Panc1 (cell line): ENCODE data around the gene PCNX2. TPM values are rescaled to one million over a fixed set of nuclear protein-coding genes. Genes with fewer than 3 reads are reported as not detected.

ENCODE experiments used
- ATAC-seq: fragments of 200-7000 bp; cut with Tn5 transposase; 2 replicates; pipeline ENCODE4 v1.9.1; 2020; ENCODE audit warnings: mild to moderate bottlenecking, moderate library complexity
- BruUV-seq: library from RNA; stranded (reverse); fragments of 400-500 nt; replicated peaks from 2 replicates; lab custom pipeline; 2021; lab: Mats Ljungman, UMichigan
- CTCF ChIA-PET: fragments of 300-600 bp; sonication (Branson Sonifier 250); formaldehyde crosslinking; loops from one replicate; lab custom pipeline; 2022; ENCODE audit warnings: antibody characterized with exemption; lab: Charles Lee
- POLR2A ChIA-PET: fragments of 300-600 bp; sonication (Branson Sonifier 250); formaldehyde crosslinking; loops from one replicate; lab custom pipeline; 2022; ENCODE audit warnings: antibody characterized with exemption; lab: Charles Lee
- DNase-seq: peaks from one replicate; pipeline ENCODE4 v3.0.0-alpha.2; 2010; ENCODE audit warnings: low read depth, low spot score
- H3K27ac ChIP-seq: 2 replicates; pipeline ENCODE4 v1.5.1; 2011; ENCODE audit warnings: mild to moderate bottlenecking, low read length, inconsistent platforms
- H3K27me3 ChIP-seq: fragments of 200-500 bp; sonication (Bioruptor generic); 2 replicates; pipeline ENCODE4 v1.6.0; 2014; ENCODE audit warnings: low read length, inconsistent platforms; ENCODE audit not compliant: control insufficient read depth, insufficient read depth
- H3K36me3 ChIP-seq: fragments of 200-500 bp; sonication (Bioruptor generic); 2 replicates; pipeline ENCODE4 v1.5.1; 2014; ENCODE audit warnings: inconsistent platforms, mild to moderate bottlenecking, low read length, moderate library complexity; ENCODE audit not compliant: control insufficient read depth, insufficient read depth
- H3K4me1 ChIP-seq: 2 replicates; pipeline ENCODE4 v1.5.1; 2011; ENCODE audit warnings: inconsistent platforms, mild to moderate bottlenecking, low read length, moderate library complexity; ENCODE audit not compliant: control insufficient read depth, insufficient read depth
- H3K4me3 ChIP-seq, 2 experiments: 2 replicates each; pipeline ENCODE4 v1.5.1; 2011 to 2012; ENCODE audit warnings: low read depth in 2 of 2, low read length in 2 of 2, mild to moderate bottlenecking in 2 of 2, inconsistent platforms in 1 of 2, moderate library complexity in 1 of 2
- H3K9me3 ChIP-seq: fragments of 200-500 bp; sonication (Bioruptor generic); 2 replicates; pipeline ENCODE4 v1.5.1; 2014; ENCODE audit warnings: low read depth, mild to moderate bottlenecking, inconsistent platforms, low read length, moderate library complexity; ENCODE audit not compliant: control insufficient read depth, insufficient read depth
- POLR2AphosphoS5 ChIP-seq: IDR thresholded peaks from 2 replicates; pipeline ENCODE4 v1.6.1; 2012; ENCODE audit warnings: mild to moderate bottlenecking, low read depth, low read length, moderate library complexity
- SIN3A ChIP-seq: IDR thresholded peaks from 2 replicates; pipeline ENCODE4 v1.6.1; 2012; ENCODE audit warnings: low read depth, mild to moderate bottlenecking, low read length, moderate library complexity, borderline replicate concordance; ENCODE audit not compliant: insufficient read depth
- TCF7L2 ChIP-seq: IDR thresholded peaks from 2 replicates; pipeline ENCODE4 v1.6.1; 2011; ENCODE audit warnings: mild to moderate bottlenecking, low read depth, low read length, inconsistent platforms
- in situ Hi-C: cut with HindIII; loops from 2 replicates; pipeline ENCODE4 v1.10.0; 2016; ENCODE audit warnings: low sequenced_read_pairs, low pct_unique_long_range_greater_than_20kb
- intact Hi-C: fragments of 100-400 bp; cut with micrococcal nuclease; formaldehyde crosslinking; loops from one replicate; pipeline ENCODE4 v1.10.0; 2022; ENCODE audit not compliant: unreplicated experiment
- total RNA-seq: library from RNA; stranded (reverse); gene quantifications from one replicate; pipeline ENCODE4 v1.2.1, GENCODE V29; 2021; ENCODE audit not compliant: unreplicated experiment
- TF ChIP-seq, protein P1 (sequence below), 2 experiments: IDR thresholded peaks; 2 replicates each; pipeline ENCODE4 v1.6.1; 2011 to 2012; ENCODE audit warnings: low read depth in 2 of 2, control low read depth in 1 of 2, low read length in 1 of 2, mild to moderate bottlenecking in 1 of 2, moderate library complexity in 1 of 2; ENCODE audit not compliant: insufficient read depth in 1 of 2
- TF ChIP-seq, protein P2 (sequence below): fragments of 450-650 bp; IDR thresholded peaks from 2 replicates; pipeline ENCODE4 v1.5.1; 2017; ENCODE audit warnings: mild to moderate bottlenecking

The PCNX2 gene
- total RNA-seq, 1 experiment from 2014 or later, result 2.6 TPM

DNA sequence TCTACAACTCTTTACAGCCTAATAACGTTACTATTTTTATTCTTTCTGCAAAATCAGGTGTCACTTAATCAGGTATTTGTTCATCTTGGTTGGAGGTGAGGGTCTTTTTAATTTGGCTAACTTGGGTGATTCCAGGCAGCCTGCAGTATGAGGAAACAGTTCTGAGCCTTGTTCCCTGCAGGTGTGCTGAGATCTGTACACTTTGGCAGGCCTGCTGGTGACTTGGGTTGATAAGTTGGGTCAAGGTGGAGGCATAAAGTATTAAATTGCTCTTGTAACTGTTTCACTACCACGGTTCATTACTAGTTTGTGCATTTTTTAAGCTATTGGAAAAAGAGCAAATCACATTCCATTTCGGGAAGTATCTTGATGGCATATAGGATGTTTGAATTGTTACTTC lies 42.0 kb upstream of the PCNX2 start:
- H3K4me3 ChIP-seq, result no peak overlapping the region
- DNase-seq (no peak), ATAC-seq (no peak)
- H3K27me3 ChIP-seq, result no peaks in the 10 kb centered on the region; the same call in none of the 2 replicates
- intact Hi-C loops, result no loop called here
- H3K36me3 ChIP-seq, result no peaks in the 10 kb centered on the region
- POLR2A ChIA-PET, result interaction anchor here (0.7 kb wide), 1 partner anchor 781 kb away, joined by 4 read pairs; no protein-coding TSS in a partner anchor
- H3K27ac ChIP-seq, result no peak overlapping the region
- in situ Hi-C loops, result no loop called here
- BruUV-seq, result no TSS peak
- CTCF ChIA-PET, result no interaction called here
- TF ChIP-seq POLR2AphosphoS5, result no peak
- TF ChIP-seq, protein P1, sequence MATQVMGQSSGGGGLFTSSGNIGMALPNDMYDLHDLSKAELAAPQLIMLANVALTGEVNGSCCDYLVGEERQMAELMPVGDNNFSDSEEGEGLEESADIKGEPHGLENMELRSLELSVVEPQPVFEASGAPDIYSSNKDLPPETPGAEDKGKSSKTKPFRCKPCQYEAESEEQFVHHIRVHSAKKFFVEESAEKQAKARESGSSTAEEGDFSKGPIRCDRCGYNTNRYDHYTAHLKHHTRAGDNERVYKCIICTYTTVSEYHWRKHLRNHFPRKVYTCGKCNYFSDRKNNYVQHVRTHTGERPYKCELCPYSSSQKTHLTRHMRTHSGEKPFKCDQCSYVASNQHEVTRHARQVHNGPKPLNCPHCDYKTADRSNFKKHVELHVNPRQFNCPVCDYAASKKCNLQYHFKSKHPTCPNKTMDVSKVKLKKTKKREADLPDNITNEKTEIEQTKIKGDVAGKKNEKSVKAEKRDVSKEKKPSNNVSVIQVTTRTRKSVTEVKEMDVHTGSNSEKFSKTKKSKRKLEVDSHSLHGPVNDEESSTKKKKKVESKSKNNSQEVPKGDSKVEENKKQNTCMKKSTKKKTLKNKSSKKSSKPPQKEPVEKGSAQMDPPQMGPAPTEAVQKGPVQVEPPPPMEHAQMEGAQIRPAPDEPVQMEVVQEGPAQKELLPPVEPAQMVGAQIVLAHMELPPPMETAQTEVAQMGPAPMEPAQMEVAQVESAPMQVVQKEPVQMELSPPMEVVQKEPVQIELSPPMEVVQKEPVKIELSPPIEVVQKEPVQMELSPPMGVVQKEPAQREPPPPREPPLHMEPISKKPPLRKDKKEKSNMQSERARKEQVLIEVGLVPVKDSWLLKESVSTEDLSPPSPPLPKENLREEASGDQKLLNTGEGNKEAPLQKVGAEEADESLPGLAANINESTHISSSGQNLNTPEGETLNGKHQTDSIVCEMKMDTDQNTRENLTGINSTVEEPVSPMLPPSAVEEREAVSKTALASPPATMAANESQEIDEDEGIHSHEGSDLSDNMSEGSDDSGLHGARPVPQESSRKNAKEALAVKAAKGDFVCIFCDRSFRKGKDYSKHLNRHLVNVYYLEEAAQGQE (IDR thresholded peaks at IDR 0.05; ENCODE audit: insufficient read depth in 1 of 2, low read depth in 2 of 2, low read length in 1 of 2), result no peak
- H3K4me1 ChIP-seq, result no peaks in the 10 kb centered on the region
- no peaks in the 10 kb centered on the region for H3K9me3 ChIP-seq

DNA sequence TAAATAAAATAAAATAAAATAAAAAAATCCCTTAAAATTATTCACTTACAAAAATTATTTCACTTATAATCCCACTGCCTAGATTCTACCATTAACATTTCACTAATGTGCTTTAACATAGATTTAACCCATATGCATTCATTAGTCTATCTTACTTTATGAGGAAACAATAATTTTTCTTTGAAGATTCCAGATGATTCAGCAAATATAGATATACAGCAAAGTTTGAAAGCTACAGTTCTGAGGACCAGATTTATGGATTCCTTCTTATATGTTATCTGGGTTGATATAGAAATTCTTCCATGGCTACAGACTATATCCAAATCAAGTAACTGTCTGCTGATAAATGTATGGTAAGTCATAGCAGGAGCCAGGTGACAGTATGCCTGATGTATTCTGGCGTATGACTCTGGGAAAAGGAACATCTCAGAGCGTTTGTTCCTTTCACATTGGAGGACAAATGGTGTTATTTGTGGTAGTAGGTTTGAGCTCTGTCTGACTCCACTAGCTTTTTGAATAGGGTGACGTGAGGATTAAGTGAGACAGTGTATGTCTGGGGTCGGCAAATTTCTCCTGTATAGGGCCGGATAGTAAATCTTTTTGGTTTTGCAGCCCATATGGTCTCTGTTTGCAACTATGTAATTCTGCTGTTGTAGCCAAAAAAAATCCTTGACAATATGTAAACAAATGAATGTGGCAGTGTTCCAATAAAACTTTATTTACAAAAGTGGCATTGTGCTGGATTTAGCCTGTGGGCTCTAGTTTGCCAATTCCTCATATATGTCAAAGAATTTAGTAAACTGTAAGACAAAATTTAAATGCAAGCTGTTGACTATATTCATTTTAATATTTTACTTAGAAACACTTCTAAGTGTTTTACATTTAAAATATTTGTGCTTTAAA lies 41.3 kb upstream of the PCNX2 start:
- H3K36me3 ChIP-seq, result no peaks in the 10 kb centered on the region
- no peak overlapping the region for H3K27ac ChIP-seq
- BruUV-seq, result no TSS peak
- CTCF ChIA-PET, result no interaction called here
- in situ Hi-C loops, result no loop called here
- no peaks in the 10 kb centered on the region for H3K4me1 ChIP-seq
- H3K9me3 ChIP-seq, result no peaks in the 10 kb centered on the region
- POLR2A ChIA-PET, result interaction anchor here (0.7 kb wide), 1 partner anchor 781 kb away, joined by 4 read pairs; no protein-coding TSS in a partner anchor
- no peak overlapping the region for H3K4me3 ChIP-seq
- intact Hi-C loops, result no loop called here
- DNase-seq (no peak), ATAC-seq (no peak)
- no peaks in the 10 kb centered on the region; the same call in none of the 2 replicates for H3K27me3 ChIP-seq
- TF ChIP-seq TCF7L2 (no peak), SIN3A (no peak), POLR2AphosphoS5 (no peak)
- TF ChIP-seq, protein P2, sequence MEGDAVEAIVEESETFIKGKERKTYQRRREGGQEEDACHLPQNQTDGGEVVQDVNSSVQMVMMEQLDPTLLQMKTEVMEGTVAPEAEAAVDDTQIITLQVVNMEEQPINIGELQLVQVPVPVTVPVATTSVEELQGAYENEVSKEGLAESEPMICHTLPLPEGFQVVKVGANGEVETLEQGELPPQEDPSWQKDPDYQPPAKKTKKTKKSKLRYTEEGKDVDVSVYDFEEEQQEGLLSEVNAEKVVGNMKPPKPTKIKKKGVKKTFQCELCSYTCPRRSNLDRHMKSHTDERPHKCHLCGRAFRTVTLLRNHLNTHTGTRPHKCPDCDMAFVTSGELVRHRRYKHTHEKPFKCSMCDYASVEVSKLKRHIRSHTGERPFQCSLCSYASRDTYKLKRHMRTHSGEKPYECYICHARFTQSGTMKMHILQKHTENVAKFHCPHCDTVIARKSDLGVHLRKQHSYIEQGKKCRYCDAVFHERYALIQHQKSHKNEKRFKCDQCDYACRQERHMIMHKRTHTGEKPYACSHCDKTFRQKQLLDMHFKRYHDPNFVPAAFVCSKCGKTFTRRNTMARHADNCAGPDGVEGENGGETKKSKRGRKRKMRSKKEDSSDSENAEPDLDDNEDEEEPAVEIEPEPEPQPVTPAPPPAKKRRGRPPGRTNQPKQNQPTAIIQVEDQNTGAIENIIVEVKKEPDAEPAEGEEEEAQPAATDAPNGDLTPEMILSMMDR, result no peak
- TF ChIP-seq, protein P1 (IDR thresholded peaks at IDR 0.05; ENCODE audit: insufficient read depth in 1 of 2, low read depth in 2 of 2, low read length in 1 of 2), result no peak
